Body of pancreas (tissue), 4 donors: ENCODE data around the gene USP13.

Source experiments
- POLR2A ChIP-seq, 3 donors: fragments of 450-650 bp; IDR thresholded peaks; one replicate each; pipeline ENCODE4 v1.6.1; 2016; ENCODE audit warnings: antibody characterized with exemption in 3 of 3, mild to moderate bottlenecking in 2 of 3
- TF ChIP-seq, protein P1 (sequence below), 7 experiments: fragments of 450-650 bp in 4 of 7; fragments of 200-600 bp in 3 of 7; sonication (generic) in 3 of 7; IDR thresholded peaks; one replicate each; pipeline ENCODE4 v1.5.1; 2016 to 2019; ENCODE audit warnings: antibody characterized with exemption in 7 of 7

GRCh38 chr3:179688850-179689249 lies 36.0 kb downstream of the USP13 start:
- TF ChIP-seq, protein P1, sequence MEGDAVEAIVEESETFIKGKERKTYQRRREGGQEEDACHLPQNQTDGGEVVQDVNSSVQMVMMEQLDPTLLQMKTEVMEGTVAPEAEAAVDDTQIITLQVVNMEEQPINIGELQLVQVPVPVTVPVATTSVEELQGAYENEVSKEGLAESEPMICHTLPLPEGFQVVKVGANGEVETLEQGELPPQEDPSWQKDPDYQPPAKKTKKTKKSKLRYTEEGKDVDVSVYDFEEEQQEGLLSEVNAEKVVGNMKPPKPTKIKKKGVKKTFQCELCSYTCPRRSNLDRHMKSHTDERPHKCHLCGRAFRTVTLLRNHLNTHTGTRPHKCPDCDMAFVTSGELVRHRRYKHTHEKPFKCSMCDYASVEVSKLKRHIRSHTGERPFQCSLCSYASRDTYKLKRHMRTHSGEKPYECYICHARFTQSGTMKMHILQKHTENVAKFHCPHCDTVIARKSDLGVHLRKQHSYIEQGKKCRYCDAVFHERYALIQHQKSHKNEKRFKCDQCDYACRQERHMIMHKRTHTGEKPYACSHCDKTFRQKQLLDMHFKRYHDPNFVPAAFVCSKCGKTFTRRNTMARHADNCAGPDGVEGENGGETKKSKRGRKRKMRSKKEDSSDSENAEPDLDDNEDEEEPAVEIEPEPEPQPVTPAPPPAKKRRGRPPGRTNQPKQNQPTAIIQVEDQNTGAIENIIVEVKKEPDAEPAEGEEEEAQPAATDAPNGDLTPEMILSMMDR (IDR thresholded peaks at IDR 0.05): no peak
- TF ChIP-seq POLR2A (IDR thresholded peaks at IDR 0.05): no peak
